ENCODE results near the gene KCNN1.

KCNN1 gene

GRCh38 chr19:17932485-17933338 is 34.2 kb upstream of the KCNN1 start, which contains the start of gene CCDC124 (continued):
- no peak for TF ChIP-seq ZNF274 (IDR thresholded peaks at IDR 0.05; ENCODE audit: low read length)
- no peak for TF ChIP-seq ZNF274 (tag by site-specific recombination; IDR thresholded peaks at IDR 0.05; ENCODE audit: borderline replicate concordance)
- peak; percentile 96 for TF ChIP-seq ZNF335 (tag by site-specific recombination; conservative IDR thresholded peaks at IDR 0.05)
- TF ChIP-seq ZNF350 (tag by site-specific recombination; IDR thresholded peaks at IDR 0.05): no peak
- no peak for TF ChIP-seq ZNF416 (tag by site-specific recombination; IDR thresholded peaks at IDR 0.05)
- peak; percentile 97 for TF ChIP-seq ZNF654 (tag by site-specific recombination; IDR thresholded peaks at IDR 0.05; ENCODE audit: low read depth)
- TF ChIP-seq ZBTB44 (tag by site-specific recombination; IDR thresholded peaks at IDR 0.05): no peak; the same call in 1 of the 2 replicates
- no peak for TF ChIP-seq ZNF223 (tag by site-specific recombination; IDR thresholded peaks at IDR 0.05)
- TF ChIP-seq ZNF37A (tag by site-specific recombination; IDR thresholded peaks at IDR 0.05): no peak
- no peak; the same call in 1 of the 2 replicates for TF ChIP-seq ZNF626 (tag by site-specific recombination; IDR thresholded peaks at IDR 0.05)
- TF ChIP-seq ZNF768 (tag by site-specific recombination; IDR thresholded peaks at IDR 0.05): no peak
- TF ChIP-seq, protein P1, sequence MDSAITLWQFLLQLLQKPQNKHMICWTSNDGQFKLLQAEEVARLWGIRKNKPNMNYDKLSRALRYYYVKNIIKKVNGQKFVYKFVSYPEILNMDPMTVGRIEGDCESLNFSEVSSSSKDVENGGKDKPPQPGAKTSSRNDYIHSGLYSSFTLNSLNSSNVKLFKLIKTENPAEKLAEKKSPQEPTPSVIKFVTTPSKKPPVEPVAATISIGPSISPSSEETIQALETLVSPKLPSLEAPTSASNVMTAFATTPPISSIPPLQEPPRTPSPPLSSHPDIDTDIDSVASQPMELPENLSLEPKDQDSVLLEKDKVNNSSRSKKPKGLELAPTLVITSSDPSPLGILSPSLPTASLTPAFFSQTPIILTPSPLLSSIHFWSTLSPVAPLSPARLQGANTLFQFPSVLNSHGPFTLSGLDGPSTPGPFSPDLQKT (IDR thresholded peaks at IDR 0.05; ENCODE audit: borderline replicate concordance, low read depth, low read length): no peak
- TF ChIP-seq, protein P2, sequence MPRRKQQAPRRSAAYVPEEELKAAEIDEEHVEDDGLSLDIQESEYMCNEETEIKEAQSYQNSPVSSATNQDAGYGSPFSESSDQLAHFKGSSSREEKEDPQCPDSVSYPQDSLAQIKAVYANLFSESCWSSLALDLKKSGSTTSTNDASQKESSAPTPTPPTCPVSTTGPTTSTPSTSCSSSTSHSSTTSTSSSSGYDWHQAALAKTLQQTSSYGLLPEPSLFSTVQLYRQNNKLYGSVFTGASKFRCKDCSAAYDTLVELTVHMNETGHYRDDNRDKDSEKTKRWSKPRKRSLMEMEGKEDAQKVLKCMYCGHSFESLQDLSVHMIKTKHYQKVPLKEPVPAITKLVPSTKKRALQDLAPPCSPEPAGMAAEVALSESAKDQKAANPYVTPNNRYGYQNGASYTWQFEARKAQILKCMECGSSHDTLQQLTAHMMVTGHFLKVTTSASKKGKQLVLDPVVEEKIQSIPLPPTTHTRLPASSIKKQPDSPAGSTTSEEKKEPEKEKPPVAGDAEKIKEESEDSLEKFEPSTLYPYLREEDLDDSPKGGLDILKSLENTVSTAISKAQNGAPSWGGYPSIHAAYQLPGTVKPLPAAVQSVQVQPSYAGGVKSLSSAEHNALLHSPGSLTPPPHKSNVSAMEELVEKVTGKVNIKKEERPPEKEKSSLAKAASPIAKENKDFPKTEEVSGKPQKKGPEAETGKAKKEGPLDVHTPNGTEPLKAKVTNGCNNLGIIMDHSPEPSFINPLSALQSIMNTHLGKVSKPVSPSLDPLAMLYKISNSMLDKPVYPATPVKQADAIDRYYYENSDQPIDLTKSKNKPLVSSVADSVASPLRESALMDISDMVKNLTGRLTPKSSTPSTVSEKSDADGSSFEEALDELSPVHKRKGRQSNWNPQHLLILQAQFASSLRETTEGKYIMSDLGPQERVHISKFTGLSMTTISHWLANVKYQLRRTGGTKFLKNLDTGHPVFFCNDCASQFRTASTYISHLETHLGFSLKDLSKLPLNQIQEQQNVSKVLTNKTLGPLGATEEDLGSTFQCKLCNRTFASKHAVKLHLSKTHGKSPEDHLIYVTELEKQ (tag by site-specific recombination; IDR thresholded peaks at IDR 0.05; ENCODE audit: borderline replicate concordance): no peak
- TF ChIP-seq ZNF302 (tag by site-specific recombination; IDR thresholded peaks at IDR 0.05; ENCODE audit: low read depth): no peak
- TF ChIP-seq ZNF677 (tag by site-specific recombination; IDR thresholded peaks at IDR 0.05): no peak
- TF ChIP-seq, protein P3, sequence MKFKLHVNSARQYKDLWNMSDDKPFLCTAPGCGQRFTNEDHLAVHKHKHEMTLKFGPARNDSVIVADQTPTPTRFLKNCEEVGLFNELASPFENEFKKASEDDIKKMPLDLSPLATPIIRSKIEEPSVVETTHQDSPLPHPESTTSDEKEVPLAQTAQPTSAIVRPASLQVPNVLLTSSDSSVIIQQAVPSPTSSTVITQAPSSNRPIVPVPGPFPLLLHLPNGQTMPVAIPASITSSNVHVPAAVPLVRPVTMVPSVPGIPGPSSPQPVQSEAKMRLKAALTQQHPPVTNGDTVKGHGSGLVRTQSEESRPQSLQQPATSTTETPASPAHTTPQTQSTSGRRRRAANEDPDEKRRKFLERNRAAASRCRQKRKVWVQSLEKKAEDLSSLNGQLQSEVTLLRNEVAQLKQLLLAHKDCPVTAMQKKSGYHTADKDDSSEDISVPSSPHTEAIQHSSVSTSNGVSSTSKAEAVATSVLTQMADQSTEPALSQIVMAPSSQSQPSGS (tag by site-specific recombination; IDR thresholded peaks at IDR 0.05; ENCODE audit: low read depth): peak; percentile 99
- no peak for TF ChIP-seq ZNF785 (tag by site-specific recombination; IDR thresholded peaks at IDR 0.05)
- TF ChIP-seq OVOL3 (tag by site-specific recombination; IDR thresholded peaks at IDR 0.05): no peak
- TF ChIP-seq ZNF580 (tag by site-specific recombination; IDR thresholded peaks at IDR 0.05): peak; percentile 100
- no peak for TF ChIP-seq ZNF48 (tag by site-specific recombination; IDR thresholded peaks at IDR 0.05)
- TF ChIP-seq ZBTB1 (tag by site-specific recombination; IDR thresholded peaks at IDR 0.05): no peak
- TF ChIP-seq ZIC2 (tag by site-specific recombination; IDR thresholded peaks at IDR 0.05): no peak
- no peak for TF ChIP-seq ZNF521 (tag by site-specific recombination; IDR thresholded peaks at IDR 0.05)
- no peak for TF ChIP-seq ZNF16 (tag by site-specific recombination; IDR thresholded peaks at IDR 0.05; ENCODE audit: low read depth)
- TF ChIP-seq, protein P4, sequence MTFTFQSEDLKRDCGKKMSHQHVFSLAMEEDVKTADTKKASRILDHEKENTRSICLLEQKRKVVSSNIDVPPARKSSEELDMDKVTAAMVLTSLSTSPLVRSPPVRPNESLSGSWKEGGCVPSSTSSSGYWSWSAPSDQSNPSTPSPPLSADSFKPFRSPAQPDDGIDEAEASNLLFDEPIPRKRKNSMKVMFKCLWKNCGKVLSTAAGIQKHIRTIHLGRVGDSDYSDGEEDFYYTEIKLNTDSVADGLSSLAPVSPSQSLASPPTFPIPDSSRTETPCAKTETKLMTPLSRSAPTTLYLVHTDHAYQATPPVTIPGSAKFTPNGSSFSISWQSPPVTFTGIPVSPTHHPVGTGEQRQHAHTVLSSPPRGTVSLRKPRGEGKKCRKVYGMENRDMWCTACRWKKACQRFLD (tag by site-specific recombination; IDR thresholded peaks at IDR 0.05): no peak
- peak; percentile 80; the same call in 1 of the 2 replicates for TF ChIP-seq TRIM28 (IDR thresholded peaks at IDR 0.05; ENCODE audit: borderline replicate concordance, low read length)
- peak; percentile 45; the same call in 1 of the 2 replicates for TF ChIP-seq PRDM10 (tag by site-specific recombination; IDR thresholded peaks at IDR 0.05)

Data from HEK293 (cell line).